Activated CD8-positive, alpha-beta memory T cell treated with anti-CD3 and anti-CD28 coated beads for 36 hours (primary cell): ENCODE measurements around the gene IRAK1BP1. TPM values are rescaled to one million over a fixed set of nuclear protein-coding genes. Genes with fewer than 3 reads are reported as not detected.
"Not testable (repeated sequence)": the region's sequence is repeated elsewhere in the genome, so short reads cannot be mapped to it uniquely, and the experiment has no call there.

Source experiments
- CTCF ChIA-PET: fragments of 350-600 bp; sonication (Branson Sonifier 250); formaldehyde crosslinking; loops from one replicate; lab custom pipeline; 2021; ENCODE audit warnings: antibody characterized with exemption; lab: Charles Lee
- POLR2A ChIA-PET: fragments of 350-600 bp; sonication (Branson Sonifier 250); formaldehyde crosslinking; loops from one replicate; lab custom pipeline; 2021; ENCODE audit warnings: antibody characterized with exemption; lab: Charles Lee
- total RNA-seq, 2 experiments: library from RNA; stranded (reverse); gene quantifications; one replicate each; pipeline ENCODE4 v1.2.3, GENCODE V29; 2021

Gene IRAK1BP1
- 1 to 10 TPM; 2.6 to 3.0 TPM for total RNA-seq

GRCh38 chr6:78867370-78868040 is at the start of gene IRAK1BP1:
Gene IRAK1BP1 (plus strand): TSS chr6:78867551. CDS start chr6:78867577, 26 bp downstream.
- POLR2A ChIA-PET = no interaction called here
- CTCF ChIA-PET = no interaction called here

- POLR2A ChIA-PET = no interaction called here
- CTCF ChIA-PET = no interaction called here
These were observed 43.3 kb upstream of the IRAK1BP1 start for GRCh38 chr6:78824045-78824444.

- ChIA-PET CTCF (no interaction called here), POLR2A (no interaction called here)
These were observed 37.9 kb upstream of the IRAK1BP1 start for GRCh38 chr6:78829407-78829806.

- CTCF ChIA-PET = interaction anchor here (0.8 kb wide), 1 partner anchor 43 kb away, joined by 3 read pairs; no protein-coding TSS in a partner anchor
- POLR2A ChIA-PET = no interaction called here
These were observed 36.5 kb upstream of the IRAK1BP1 start for GRCh38 chr6:78830805-78831204.

- POLR2A ChIA-PET = no interaction called here
- CTCF ChIA-PET = no interaction called here
These were observed 35.9 kb upstream of the IRAK1BP1 start for GRCh38 chr6:78831492-78831891.

- POLR2A ChIA-PET = no interaction called here
- CTCF ChIA-PET = no interaction called here
These were observed 35.1 kb upstream of the IRAK1BP1 start for GRCh38 chr6:78832091-78832808.

- POLR2A ChIA-PET = no interaction called here
- CTCF ChIA-PET = no interaction called here
These were observed 31.5 kb upstream of the IRAK1BP1 start for GRCh38 chr6:78835817-78836216.

GRCh38 chr6:78836598-78836997 is 30.8 kb upstream of the IRAK1BP1 start:
- POLR2A ChIA-PET = no interaction called here
- CTCF ChIA-PET = no interaction called here

- POLR2A ChIA-PET = no interaction called here
- CTCF ChIA-PET = no interaction called here
These were observed 26.2 kb upstream of the IRAK1BP1 start for GRCh38 chr6:78841111-78841510.

- ChIA-PET CTCF (no interaction called here), POLR2A (no interaction called here)
These were observed 24.4 kb upstream of the IRAK1BP1 start for GRCh38 chr6:78842953-78843352.

GRCh38 chr6:78844899-78845298 is 22.5 kb upstream of the IRAK1BP1 start:
- ChIA-PET CTCF (no interaction called here), POLR2A (no interaction called here)

- ChIA-PET POLR2A (no interaction called here), CTCF (no interaction called here)
These were observed 21.8 kb upstream of the IRAK1BP1 start for GRCh38 chr6:78845567-78845966.

GRCh38 chr6:78850621-78851020 is 16.7 kb upstream of the IRAK1BP1 start:
- CTCF ChIA-PET = no interaction called here
- POLR2A ChIA-PET = no interaction called here

GRCh38 chr6:78851156-78851555 is 16.2 kb upstream of the IRAK1BP1 start:
- ChIA-PET CTCF (no interaction called here), POLR2A (no interaction called here)

GRCh38 chr6:78854546-78854945 is 12.8 kb upstream of the IRAK1BP1 start:
- POLR2A ChIA-PET = no interaction called here
- CTCF ChIA-PET = no interaction called here

- CTCF ChIA-PET, POLR2A ChIA-PET: not testable (repeated sequence)
These were observed 8.9 kb upstream of the IRAK1BP1 start for GRCh38 chr6:78858339-78858938.

GRCh38 chr6:78861509-78861908 is 5.8 kb upstream of the IRAK1BP1 start:
- ChIA-PET CTCF (no interaction called here), POLR2A (no interaction called here)

- ChIA-PET POLR2A (no interaction called here), CTCF (no interaction called here)
These were observed 3.8 kb upstream of the IRAK1BP1 start for GRCh38 chr6:78863576-78863975.

- POLR2A ChIA-PET = no interaction called here
- CTCF ChIA-PET = no interaction called here
These were observed 2.4 kb upstream of the IRAK1BP1 start for GRCh38 chr6:78864957-78865356.

GRCh38 chr6:78867020-78867369 is 356 bp upstream of the IRAK1BP1 start:
- CTCF ChIA-PET = no interaction called here
- POLR2A ChIA-PET = no interaction called here

GRCh38 chr6:78868116-78868515 is 765 bp downstream of the IRAK1BP1 start:
- CTCF ChIA-PET = no interaction called here
- POLR2A ChIA-PET = no interaction called here
